KG1 (cell line): ENCODE measurements around the gene PBRM1.
A peak's percentile ranks its signal among the peaks of the same experiment; 100 is the strongest.
"Not testable (repeated sequence)": the region's sequence is repeated elsewhere in the genome, so short reads cannot be mapped to it uniquely, and the experiment has no call there.

Experiments used
- DNase-seq: peaks from one replicate; lab custom pipeline; 2025; lab: John Stamatoyannopoulos, UW

PBRM1 gene

GRCh38 chr3:52704611-52705437, 19.1 kb upstream of the PBRM1 start:
- no peak for DNase-seq

GRCh38 chr3:52703341-52703740, 17.6 kb upstream of the PBRM1 start:
- no peak for DNase-seq

- DNase-seq = no peak
These were observed 11.9 kb upstream of the PBRM1 start for GRCh38 chr3:52697632-52697965.

- no peak for DNase-seq
These were observed 11.3 kb upstream of the PBRM1 start for GRCh38 chr3:52696830-52697631.

GRCh38 chr3:52695798-52696671, 10.3 kb upstream of the PBRM1 start:
- no peak for DNase-seq

GRCh38 chr3:52694528-52695189, 8.9 kb upstream of the PBRM1 start:
- DNase-seq = no peak

- no peak for DNase-seq
These were observed 7.4 kb upstream of the PBRM1 start for GRCh38 chr3:52693071-52693470.

- DNase-seq = no peak
These were observed 4.8 kb upstream of the PBRM1 start for GRCh38 chr3:52690560-52690959.

GRCh38 chr3:52689151-52689550, 3.4 kb upstream of the PBRM1 start:
- DNase-seq = no peak

GRCh38 chr3:52688266-52688665, 2.6 kb upstream of the PBRM1 start:
- no peak for DNase-seq

GRCh38 chr3:52685285-52685708, 416 bp downstream of the PBRM1 start:
- DNase-seq = peak; percentile 37

GRCh38 chr3:52684184-52684583, 1.5 kb downstream of the PBRM1 start:
- DNase-seq = no peak

- DNase-seq = no peak
These were observed 2.1 kb downstream of the PBRM1 start for GRCh38 chr3:52683611-52684010.

- no peak for DNase-seq
These were observed 3.7 kb downstream of the PBRM1 start for GRCh38 chr3:52682016-52682415.

GRCh38 chr3:52681596-52681995, 4.1 kb downstream of the PBRM1 start:
- no peak for DNase-seq

- no peak for DNase-seq
These were observed 5.9 kb downstream of the PBRM1 start for GRCh38 chr3:52679811-52680210.

- DNase-seq = no peak
These were observed 6.5 kb downstream of the PBRM1 start for GRCh38 chr3:52679199-52679538.

GRCh38 chr3:52678265-52679198, 7.2 kb downstream of the PBRM1 start:
- no peak for DNase-seq

GRCh38 chr3:52676201-52676600, 9.5 kb downstream of the PBRM1 start:
- not testable (repeated sequence) for DNase-seq

- DNase-seq = no peak
These were observed 14.0 kb downstream of the PBRM1 start for GRCh38 chr3:52671676-52672075.
